Measurements from ENCODE around the gene PIP5K1B.
A peak's percentile ranks its signal among the peaks of the same experiment; 100 is the strongest.

Gene PIP5K1B

GRCh38 chr9:69019808-69020207 is 314.8 kb downstream of the PIP5K1B start:
- no peak overlapping the region for H3K27ac ChIP-seq
- no peak for DNase-seq (ENCODE audit: low spot score)
- ChIA-PET CTCF (interaction anchor here (0.7 to 1.1 kb wide), 3 partner anchors 20 to 439 kb away, joined by 3 to 7 read pairs (median 3); no protein-coding TSS in a partner anchor), POLR2A (ENCODE audit: low non-redundant PET) (no interaction called here)
- TF ChIP-seq CTCF (conservative IDR thresholded peaks at IDR 0.05; ENCODE audit: low read depth) = no peak

GRCh38 chr9:69020301-69021145 is 315.5 kb downstream of the PIP5K1B start:
- H3K27ac ChIP-seq = no peak overlapping the region
- TF ChIP-seq CTCF (conservative IDR thresholded peaks at IDR 0.05; ENCODE audit: low read depth) = no peak
- DNase-seq (ENCODE audit: low spot score) = no peak
- ChIA-PET CTCF (interaction anchor here (0.6 to 1.1 kb wide), 3 partner anchors 21 to 1572 kb away, joined by 3 read pairs; no protein-coding TSS in a partner anchor), POLR2A (ENCODE audit: low non-redundant PET) (no interaction called here)

GRCh38 chr9:69023650-69024049 is 318.6 kb downstream of the PIP5K1B start:
- TF ChIP-seq CTCF (conservative IDR thresholded peaks at IDR 0.05; ENCODE audit: low read depth) = no peak
- H3K27ac ChIP-seq = no peak overlapping the region
- no peak for DNase-seq (ENCODE audit: low spot score)
- ChIA-PET POLR2A (ENCODE audit: low non-redundant PET) (no interaction called here), CTCF (no interaction called here)

- TF ChIP-seq CTCF (conservative IDR thresholded peaks at IDR 0.05; ENCODE audit: low read depth) = peak; percentile 83
- POLR2A ChIA-PET (ENCODE audit: low non-redundant PET) = no interaction called here
- H3K27ac ChIP-seq = no peak overlapping the region
- CTCF ChIA-PET = interaction anchor here (0.6 to 1.1 kb wide), 3 partner anchors 28 to 451 kb away, joined by 3 to 4 read pairs (median 4); no protein-coding TSS in a partner anchor
- peak; percentile 60 for DNase-seq (ENCODE audit: low spot score)
Measured at GRCh38 chr9:69027355-69028097, 322.5 kb downstream of the PIP5K1B start.

- DNase-seq (ENCODE audit: low spot score) = no peak
- no peak for TF ChIP-seq CTCF (conservative IDR thresholded peaks at IDR 0.05; ENCODE audit: low read depth)
- ChIA-PET CTCF (interaction anchor here (0.6 to 1.1 kb wide), 3 partner anchors 29 to 174 kb away, joined by 3 to 6 read pairs (median 4); no protein-coding TSS in a partner anchor), POLR2A (ENCODE audit: low non-redundant PET) (no interaction called here)
- H3K27ac ChIP-seq = no peak overlapping the region
Measured at GRCh38 chr9:69028754-69029153, 323.7 kb downstream of the PIP5K1B start.

- ChIA-PET CTCF (interaction anchor here (0.7 kb wide), 2 partner anchors 30 to 664 kb away, joined by 3 to 6 read pairs; no protein-coding TSS in a partner anchor), POLR2A (ENCODE audit: low non-redundant PET) (no interaction called here)
- no peak for DNase-seq (ENCODE audit: low spot score)
- H3K27ac ChIP-seq = no peak overlapping the region
- TF ChIP-seq CTCF (conservative IDR thresholded peaks at IDR 0.05; ENCODE audit: low read depth) = no peak
Measured at GRCh38 chr9:69029535-69029934, 324.5 kb downstream of the PIP5K1B start.

All from RWPE1 (cell line).